PFSK-1 (cell line): ENCODE data around the gene NCCRP1.

Experiments used
- POLR2AphosphoS5 ChIP-seq: IDR thresholded peaks from 2 replicates; pipeline ENCODE4 v1.6.1; 2012; ENCODE audit warnings: low read depth, mild to moderate bottlenecking, control low read depth, low read length, moderate library complexity
- TAF1 ChIP-seq: IDR thresholded peaks from 2 replicates; pipeline ENCODE4 v1.6.1; 2012; ENCODE audit warnings: low read length, control low read depth, borderline replicate concordance; ENCODE audit not compliant: insufficient read depth

GRCh38 chr19:39186391-39186790, 10.4 kb upstream of the NCCRP1 start:
- no peak for TF ChIP-seq POLR2AphosphoS5
- no peak for TF ChIP-seq TAF1
